ENCODE measurements around the gene IRF7.
A peak's percentile ranks its signal among the peaks of the same experiment; 100 is the strongest.

The IRF7 gene

DNA sequence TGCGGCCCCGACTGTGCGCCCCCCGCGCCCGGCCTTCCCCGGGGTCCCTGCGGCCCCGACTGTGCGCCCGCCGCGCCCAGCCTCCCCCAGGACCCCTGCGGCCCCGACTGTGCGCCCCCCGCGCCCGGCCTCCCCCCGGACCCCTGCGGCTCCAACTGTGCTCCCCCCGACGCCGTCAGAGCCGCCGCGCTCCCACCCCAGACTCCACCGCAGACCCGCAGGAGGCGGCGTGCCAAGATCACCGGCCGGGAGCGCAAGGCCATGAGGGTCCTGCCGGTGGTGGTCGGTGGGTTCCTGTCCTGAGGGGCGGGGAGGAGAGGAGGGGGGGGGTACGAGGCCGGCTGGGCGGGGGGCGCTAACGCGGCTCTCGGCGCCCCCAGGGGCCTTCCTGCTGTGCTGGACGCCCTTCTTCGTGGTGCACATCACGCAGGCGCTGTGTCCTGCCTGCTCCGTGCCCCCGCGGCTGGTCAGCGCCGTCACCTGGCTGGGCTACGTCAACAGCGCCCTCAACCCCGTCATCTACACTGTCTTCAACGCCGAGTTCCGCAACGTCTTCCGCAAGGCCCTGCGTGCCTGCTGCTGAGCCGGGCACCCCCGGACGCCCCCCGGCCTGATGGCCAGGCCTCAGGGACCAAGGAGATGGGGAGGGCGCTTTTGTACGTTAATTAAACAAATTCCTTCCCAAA is 24.4 kb upstream of the IRF7 start:
- DNase-seq = no peak

DNA sequence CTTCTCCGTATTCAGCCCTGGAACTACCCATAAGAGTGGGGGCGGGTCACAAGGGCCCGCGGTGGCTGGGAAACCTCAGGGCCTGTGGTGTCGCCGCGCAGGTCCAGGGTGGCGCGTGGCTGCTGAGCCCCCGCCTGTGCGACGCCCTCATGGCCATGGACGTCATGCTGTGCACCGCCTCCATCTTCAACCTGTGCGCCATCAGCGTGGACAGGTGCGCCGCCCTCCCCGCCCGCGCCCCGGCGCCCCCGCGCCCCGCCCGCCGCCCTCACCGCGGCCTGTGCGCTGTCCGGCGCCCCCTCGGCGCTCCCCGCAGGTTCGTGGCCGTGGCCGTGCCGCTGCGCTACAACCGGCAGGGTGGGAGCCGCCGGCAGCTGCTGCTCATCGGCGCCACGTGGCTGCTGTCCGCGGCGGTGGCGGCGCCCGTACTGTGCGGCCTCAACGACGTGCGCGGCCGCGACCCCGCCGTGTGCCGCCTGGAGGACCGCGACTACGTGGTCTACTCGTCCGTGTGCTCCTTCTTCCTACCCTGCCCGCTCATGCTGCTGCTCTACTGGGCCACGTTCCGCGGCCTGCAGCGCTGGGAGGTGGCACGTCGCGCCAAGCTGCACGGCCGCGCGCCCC is 23.7 kb upstream of the IRF7 start:
- DNase-seq = no peak

DNA sequence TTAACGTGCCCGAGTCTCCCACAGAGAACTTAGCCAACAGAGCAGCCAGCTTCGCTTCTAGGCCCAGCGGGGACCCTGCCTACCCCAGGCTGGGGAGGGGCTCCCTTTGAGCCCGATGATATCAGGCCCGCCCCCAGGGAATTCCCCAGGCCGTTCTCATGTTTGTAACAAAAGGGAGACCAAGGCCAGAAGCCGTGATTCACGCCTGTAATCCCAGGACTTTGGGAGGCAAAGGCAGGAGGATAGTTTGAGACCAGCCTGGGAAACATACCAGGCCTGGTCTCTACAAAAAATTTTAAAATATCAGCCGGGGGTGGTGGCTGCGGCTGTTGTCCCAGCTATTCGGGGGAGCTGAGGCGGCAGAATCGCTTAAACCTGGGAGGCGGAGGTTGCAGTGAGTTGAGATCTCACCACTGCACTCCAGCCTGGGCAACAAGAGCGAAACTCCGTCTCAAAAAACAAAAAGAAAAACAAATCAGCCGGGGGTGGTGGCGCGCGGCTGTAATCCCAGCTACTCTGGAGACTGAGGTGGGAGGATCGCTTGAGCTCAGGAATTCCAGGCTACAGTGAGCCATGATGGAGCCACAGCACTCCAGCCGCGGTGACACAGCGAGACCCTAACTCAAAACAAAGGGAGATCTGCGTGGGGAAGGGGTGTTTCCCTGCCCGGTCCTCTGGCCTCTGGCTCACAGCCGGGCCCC is 23.0 kb upstream of the IRF7 start:
- no peak for DNase-seq

DNA sequence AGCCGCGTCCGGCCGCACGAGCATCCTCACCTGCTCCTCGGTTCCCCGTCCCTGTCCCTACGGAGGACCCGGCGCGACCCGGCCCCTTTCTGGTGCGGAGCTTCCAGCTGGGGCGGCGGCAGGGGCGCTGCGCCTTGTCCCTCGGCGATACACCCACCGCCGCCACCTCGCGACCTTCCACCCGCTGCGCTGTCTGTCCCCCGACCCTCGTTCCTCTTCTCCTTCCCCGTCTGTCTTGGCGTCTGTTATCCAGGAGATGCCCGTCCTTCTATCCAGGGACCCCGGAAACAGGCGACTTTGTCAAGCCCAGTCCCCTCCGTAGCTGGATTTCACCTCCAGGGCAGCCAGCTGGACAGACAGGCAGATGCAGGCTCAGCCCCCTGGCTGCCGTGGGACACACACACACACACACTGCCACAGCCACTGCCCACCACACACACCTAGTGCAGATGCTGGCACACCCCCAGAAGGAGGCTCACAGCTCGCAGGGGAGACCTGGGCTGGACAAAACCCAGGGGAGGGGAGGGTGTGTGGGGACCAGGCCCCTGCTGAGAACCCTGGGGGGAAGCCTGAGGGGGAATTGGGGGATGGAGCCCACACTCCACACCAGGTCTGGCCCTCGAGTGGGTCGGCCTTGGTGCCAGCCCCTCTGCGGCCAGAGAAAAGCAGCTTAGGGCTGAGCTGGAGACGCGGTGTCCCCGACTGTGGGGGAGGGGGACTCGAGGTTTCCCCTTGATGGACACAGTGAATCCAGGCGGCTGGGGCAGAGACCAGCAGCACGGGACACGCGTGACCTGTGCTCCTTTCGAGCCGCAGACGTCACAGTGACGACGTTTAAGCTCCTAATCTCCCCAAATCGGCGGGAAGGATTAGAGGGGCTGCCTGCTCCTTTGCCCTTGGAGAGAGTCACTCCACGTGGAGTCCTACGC is 22.1 kb upstream of the IRF7 start:
- DNase-seq = no peak

DNA sequence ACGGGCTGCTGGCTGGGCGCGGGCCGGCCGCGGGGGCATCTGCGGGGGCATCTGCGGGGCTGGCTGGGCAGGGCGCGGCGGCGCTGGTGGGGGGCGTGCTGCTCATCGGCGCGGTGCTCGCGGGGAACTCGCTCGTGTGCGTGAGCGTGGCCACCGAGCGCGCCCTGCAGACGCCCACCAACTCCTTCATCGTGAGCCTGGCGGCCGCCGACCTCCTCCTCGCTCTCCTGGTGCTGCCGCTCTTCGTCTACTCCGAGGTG is 21.5 kb upstream of the IRF7 start:
- DNase-seq = no peak

DNA sequence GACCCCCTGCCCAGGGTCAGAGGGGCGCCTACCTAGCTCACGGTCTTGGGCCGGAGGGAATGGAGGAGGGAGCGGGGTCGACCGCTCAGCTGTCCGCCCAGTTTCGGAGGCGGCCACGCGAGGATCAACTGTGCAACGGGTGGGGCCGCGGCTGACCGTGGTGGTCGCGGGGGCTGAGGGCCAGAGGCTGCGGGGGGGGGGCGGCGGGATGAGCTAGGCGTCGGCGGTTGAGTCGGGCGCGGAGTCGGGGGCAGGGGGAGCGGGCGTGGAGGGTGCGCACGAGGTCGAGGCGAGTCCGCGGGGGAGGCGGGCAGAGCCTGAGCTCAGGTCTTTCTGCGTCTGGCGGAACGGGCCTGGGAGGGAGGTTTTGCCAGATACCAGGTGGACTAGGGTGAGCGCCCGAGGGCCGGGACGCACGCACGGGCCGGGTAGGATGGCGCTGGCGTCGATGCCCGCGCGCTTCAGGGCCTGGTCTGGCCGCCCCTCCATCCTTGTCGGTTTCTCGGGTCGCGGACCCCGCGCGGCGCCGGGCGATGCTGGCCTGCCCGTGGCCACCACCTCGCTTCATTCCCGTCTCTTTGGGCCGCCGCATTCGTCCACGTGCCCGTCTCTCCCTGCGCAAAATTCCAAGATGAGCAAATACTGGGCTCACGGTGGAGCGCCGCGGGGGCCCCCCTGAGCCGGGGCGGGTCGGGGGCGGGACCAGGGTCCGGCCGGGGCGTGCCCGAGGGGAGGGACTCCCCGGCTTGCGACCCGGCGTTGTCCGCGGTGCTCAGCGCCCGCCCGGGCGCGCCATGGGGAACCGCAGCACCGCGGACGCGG is 21.0 kb upstream of the IRF7 start, which contains the start of gene DRD4:
Gene DRD4, plus strand, starts transcription at position 759 of the 822 bp plus-strand sequence. Its CDS starts 36 bp downstream, at position 795.
- DNase-seq = no peak

DNA sequence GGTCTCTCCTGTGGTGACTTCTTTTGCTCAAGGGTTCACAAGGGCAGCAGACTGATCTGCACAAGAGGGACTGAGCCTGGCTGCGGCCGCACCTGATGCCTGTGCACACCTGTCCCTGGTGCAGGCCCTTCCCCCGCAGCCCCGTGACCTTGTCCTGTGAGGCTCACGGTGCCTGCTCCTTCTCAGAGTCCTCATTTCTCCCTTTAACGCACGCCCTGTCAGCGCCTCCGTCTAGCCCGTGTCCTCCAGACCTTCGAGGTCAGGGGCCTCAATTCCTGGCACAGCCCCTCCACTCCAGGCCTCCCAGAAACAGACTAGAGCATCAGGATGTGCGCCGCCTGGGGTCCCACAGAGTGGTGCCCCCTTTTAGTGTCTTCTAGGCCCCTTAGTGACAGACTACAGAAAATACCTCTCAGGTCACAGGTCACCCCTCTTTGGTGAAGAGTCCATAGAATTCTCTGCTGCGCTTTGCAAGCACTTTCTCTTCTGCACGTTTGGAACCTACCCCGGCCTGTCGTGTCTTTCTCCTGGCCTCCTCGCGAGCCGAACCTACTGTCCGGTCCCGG is 20.3 kb upstream of the IRF7 start:
- DNase-seq = no peak

DNA sequence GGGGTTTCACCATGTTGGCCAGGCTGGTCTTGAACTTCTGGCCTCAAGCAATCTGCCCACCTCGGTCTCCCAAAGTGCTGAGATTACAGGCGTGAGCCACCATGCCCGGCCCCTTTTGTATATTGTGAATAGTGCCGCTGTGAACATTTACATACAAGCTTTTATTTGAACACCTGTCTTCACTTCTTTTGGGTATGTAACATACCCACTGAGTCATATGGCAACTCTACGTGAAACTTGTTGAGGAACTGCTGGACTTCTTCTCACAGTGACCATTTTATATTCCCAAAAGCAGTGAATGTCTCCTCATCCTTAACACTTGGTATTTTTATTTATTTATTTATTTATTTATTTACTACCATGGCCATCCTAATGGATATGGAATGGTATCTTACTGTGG is 15.1 kb upstream of the IRF7 start:
- DNase-seq = no peak

DNA sequence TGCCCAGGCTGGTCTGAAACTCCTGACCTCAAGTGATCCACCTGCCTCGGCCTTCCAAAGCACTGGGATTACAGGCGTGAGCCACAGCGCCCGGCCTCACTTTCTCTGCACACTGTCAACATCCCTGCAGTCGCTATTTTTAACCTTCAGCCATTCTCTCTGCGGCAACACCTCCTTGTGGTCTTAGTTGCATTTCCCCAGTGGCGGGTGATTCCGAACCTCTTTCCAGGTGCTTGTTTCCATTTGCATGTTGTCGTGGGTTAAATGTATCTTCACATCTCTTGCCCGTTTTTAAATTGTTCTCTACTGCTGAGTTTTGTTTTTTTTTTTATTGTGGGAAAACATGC is 13.5 kb upstream of the IRF7 start:
- peak; percentile 36 for DNase-seq

DNA sequence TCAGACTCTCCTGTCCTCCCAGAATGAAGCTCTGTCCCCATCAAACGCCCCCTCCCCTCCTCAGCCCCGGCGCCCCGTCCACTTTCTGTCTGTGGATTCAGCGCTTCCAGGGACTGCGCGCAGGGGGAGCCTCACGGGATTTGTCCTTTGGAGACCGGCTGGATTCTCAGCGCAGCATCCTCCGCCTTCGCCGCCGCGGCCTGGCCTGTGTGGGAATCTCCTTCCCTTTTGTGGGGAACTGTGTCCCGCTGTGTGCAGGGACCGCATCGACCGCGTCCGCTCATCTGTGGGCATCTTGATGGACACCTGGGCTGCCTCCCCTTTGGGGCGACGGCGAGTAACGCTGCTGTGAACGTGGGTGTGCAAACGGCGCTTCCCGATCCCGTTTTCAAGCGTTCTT is 12.3 kb upstream of the IRF7 start:
- no peak for DNase-seq

DNA sequence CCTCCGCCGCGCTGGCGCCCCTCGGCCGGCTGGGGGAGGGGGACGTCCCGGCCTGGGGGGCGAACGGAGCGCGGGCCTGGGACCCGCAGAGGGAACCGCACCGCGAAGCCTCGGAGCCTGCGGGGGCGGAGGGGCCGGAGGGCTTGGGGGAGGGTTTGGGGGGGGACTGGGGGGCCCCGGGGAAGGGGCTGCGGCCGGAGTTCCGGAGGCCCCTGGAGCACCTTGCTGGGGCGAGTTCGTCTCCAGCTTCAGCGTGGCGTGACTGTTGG is 11.5 kb upstream of the IRF7 start:
- DNase-seq = no peak

DNA sequence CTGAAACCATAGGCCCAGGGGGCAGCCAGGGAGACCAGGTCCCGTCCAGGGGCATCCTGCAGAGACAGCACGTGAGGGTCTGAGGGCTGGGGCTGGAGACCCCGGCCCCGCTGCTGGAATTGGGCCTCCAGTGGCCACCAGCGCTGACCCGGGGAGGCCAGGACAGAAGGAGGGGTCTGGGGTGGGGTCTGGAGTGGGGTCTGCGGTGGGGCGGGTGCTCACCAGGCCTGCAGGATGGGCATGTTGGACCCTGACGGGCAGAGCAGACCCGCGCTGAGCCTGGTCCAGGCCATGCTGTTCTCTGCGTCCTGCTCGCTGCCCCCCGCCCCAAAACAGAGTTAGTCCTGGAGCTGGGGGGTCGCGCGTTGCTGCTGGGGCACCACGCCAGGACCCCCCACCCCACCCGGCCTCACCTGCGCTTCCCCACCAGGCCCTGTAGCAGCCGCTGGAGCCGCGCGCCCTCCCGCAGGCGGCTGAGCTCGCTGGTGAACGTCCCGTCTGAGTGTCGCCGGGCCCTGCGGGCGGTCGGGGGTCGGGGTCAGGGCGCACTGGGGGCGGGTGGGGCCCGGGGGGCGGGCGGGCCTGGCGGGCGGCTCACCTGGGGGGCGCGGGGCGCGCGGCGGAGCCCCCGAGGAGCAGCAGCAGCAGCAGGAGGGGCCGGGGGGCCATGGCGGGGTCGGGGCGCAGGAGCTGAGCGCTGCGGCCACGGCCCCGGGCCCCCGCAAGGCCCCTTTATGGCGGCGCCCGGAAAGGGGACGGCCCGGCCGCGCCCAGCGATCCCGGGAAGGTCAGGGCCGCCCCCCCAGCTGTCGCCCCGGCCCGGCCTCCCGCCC is 10.9 kb upstream of the IRF7 start, which contains the start of gene SCT:
Gene SCT, minus strand, starts transcription at position 707 of the 833 bp plus-strand sequence. Its CDS starts 38 bp downstream, at position 669.
- no peak for DNase-seq

DNA sequence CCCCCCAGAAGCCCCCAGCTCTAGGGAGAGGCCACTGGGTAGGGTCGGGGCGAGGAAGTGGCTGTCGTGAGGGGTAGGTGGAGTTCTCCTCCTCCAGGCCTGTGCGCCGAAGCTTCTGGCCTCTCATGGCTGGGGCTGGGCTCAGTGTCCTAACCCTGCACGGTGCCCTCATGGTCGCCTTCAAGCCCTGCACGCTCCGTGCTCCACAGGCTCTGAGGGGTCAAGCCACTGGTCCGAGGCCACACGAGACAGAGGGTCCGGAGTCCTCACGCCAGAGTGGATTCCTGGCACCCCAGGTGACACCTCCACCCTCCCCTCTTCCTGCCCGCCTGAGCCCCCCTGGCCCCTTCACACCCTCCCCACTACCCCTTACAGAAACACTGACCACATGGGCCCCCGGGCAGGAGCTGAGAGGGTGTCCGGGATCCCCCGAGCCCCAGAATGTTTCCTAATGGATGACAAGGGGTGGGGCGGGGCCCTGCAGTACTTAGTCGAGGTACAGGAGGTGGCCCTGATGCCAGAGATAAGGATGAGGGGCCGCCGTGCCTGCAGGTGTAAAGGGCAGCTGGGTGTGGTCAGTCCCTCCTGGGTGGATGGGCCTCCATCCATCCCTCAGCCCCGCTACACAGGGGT is 10.0 kb upstream of the IRF7 start:
- no peak for DNase-seq

DNA sequence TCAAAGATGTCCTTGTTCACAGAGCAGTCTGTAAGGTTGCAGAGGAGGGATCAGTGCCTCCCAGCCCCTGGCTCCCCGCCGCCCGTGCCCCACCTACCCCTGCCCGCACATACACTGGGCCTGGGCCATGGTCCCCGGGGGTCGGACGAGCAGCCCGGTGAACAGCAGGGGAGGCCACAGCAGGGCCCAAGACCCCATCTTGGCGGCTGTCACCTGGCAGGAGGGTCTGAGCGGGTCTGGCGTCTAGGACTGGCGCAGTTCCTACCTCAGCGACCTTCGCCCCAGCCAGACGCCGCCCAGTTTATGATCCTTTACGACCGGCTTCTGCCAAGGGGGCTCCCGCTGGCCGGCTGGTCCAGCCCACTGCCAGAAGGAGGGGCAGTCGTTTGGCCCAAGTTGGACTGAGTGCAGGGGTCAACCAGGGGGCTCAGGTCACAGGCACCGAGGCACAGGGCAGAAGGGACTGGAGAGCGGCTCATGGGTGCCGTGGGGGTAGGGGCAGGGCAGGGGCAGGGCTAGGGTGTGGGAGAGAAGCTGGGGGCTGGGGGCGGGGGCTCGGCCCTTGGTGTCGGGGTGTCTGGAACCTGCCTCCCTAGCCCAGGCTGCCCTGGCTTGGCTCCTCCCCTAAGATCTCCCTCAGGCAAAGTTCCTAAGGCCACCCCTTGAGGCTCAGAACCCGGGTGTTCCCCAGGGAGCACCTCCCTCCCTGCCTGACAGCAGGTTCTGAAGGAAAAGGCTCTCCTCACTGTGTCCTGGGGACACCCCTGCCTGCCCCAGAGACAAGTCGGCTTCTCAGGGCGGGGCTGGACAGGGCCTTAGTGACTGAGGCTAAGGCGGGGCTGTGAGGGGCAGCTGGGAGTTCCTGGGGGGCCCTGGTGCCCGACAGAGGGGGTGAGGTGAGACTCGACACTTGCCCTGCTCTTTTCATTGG is 9.2 kb upstream of the IRF7 start, which contains the start of gene CDHR5:
Gene CDHR5, minus strand, starts transcription at position 251 of the 931 bp plus-strand sequence. Its CDS starts 53 bp downstream, at position 198.
- no peak for DNase-seq

DNA sequence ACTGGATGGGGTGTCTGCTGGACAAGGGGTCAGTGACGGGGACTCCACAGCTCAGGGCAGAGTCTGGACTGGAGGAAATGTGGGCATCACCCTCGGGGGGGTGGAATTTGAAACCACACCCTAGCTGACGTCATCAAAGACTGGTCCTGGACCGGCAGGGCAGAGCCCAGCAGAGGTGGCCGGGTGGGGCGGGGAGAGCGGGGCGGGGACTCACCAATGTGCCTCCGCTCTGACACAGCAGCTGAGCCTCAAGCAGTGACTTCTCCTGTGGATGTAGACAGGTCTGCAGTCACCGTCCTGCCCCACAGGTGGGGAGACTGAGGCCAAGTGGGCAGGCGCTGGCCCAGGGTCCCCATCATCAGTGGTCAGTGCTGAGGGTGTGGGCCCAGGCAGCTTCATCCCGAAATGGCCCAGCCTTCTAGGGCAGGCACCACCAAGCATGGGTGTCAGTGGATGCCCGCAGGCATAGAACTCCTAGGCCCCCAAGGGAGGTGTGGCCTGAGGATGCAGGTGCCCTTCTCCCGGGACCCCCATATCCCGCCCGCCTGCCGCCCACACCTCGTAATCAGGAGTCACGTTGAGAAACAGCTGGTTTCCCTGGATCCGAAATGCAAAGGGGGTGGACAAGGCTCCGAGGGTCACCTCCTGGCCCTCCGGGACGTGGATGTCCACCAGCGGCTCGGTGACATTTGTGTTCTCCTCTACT is 8.4 kb upstream of the IRF7 start:
- no peak for DNase-seq

DNA sequence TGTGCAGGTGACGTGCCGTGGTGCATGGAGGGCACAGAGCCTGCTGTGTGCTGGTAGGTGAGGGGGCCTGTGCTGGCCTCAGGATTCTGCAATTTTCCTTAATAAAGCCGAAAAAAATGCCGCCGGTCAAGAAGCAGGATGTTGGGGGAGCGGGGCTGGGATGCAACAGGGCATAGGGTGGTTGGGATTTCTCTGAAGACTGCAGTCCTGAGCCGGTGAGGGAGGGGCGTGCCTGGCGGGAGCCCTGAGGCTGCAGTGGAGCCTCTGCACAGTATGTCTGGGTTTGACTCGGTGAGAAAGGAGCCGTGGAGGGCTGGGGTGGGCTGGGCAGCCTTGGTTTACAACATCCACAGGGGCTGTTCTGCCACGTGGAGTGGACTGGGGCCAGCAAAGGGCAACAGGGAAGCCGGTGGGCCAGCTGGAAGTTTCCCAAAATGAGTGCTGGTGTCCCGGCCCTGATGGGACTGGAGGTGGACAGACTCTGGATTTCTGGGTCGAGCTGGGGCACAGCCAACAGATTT is 7.7 kb upstream of the IRF7 start:
- DNase-seq = no peak

DNA sequence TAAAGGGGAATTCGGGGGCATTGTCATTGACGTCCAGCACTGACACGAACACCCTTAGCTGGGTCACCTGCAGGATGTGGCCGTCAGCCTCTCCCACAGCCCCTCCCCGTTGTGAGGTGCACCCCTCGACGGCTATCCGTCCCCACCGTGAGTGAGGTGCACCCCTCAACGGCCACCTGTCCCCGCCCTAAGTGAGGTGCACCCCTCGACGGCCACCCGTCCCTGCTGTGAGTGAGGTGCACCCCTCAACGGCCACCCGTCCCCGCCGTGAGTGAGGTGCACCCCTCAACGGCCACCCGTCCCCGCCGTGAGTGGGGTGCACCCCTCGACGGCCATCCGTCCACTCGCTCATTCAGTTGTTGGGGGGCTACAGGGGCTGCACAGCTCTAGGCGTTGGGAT is 6.1 kb upstream of the IRF7 start:
- DNase-seq = no peak

DNA sequence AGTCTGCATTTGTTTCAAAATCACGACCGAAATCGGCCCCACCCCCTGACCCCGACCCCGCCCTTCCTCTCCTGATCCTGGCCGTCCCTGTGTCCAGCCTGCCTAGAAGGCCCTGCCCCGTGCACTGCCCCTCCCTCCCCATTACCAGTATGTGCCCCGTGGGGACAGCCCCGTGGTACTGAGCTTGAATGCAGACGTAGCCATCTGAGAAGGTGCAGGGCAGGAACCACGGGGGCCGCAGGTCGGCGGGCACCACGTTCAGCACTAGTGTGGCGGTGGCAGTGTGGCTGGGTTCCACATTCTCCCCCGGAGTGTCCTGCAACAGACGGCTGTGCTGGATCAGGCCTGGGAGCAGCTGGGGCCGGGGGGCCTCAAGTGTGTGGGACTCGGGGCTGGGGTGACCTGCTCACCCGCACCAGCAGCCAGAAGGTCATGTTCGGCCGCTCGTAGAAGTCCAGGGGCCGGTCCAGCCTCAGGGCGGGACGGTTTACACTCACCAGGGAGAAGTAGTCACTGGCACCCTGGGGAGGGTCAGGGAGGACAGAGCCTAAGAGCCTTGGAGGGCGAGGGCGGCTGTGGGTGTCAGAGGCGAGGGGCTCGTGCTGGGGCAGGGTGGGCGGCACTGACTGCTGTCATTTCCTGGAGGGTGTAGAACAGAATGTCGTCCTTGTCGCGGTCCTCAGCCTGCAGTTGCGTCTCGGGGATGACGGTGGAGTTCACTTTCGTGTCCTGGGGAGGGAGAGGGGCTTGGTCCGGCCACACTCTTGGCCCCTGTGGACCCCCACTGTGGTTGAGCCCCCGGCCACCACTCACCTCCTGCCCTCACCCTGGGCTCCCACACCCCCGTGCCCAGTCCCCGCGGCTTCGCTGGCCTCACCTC is 5.4 kb upstream of the IRF7 start:
- no peak for DNase-seq
